ENCODE data around the gene OBSCN.

OBSCN gene

GRCh38 chr1:228375578-228376261 lies 167.9 kb downstream of the OBSCN start:
- no peak for DNase-seq
- H3K36me3 Mint-ChIP-seq (ENCODE audit: insufficient read depth): no peaks in the 10 kb centered on the region
- H3K27me3 Mint-ChIP-seq: peaks cover 21 to 39% of the 10 kb centered on the region in 2 donors
- no peak overlapping the region for H3K4me3 Mint-ChIP-seq
- ATAC-seq (replicated peaks): no peak
- H3K4me1 Mint-ChIP-seq (ENCODE audit: low read depth in 2 of 2): peaks cover 6 to 7% of the 10 kb centered on the region in 2 donors
- no peaks in the 10 kb centered on the region for H3K9me3 Mint-ChIP-seq
- H3K27ac Mint-ChIP-seq: no peak overlapping the region

GRCh38 chr1:228376262-228376628 lies 168.4 kb downstream of the OBSCN start:
- no peaks in the 10 kb centered on the region for H3K36me3 Mint-ChIP-seq (ENCODE audit: insufficient read depth)
- H3K27me3 Mint-ChIP-seq: peaks cover 21 to 39% of the 10 kb centered on the region in 2 donors
- H3K4me1 Mint-ChIP-seq (ENCODE audit: low read depth in 2 of 2): peaks cover 6 to 7% of the 10 kb centered on the region in 2 donors
- DNase-seq: no peak
- no peaks in the 10 kb centered on the region for H3K9me3 Mint-ChIP-seq
- H3K4me3 Mint-ChIP-seq: no peak overlapping the region
- ATAC-seq (replicated peaks): no peak
- no peak overlapping the region for H3K27ac Mint-ChIP-seq

- Mint-ChIP-seq H3K27me3 (peaks cover 21 to 39% of the 10 kb centered on the region in 2 donors), H3K4me3 (peak overlapping the region in 1 of 2 donors; percentile 25), H3K36me3 (ENCODE audit: insufficient read depth) (no peaks in the 10 kb centered on the region), H3K27ac (no peak overlapping the region), H3K4me1 (ENCODE audit: low read depth in 2 of 2) (peaks cover 6 to 7% of the 10 kb centered on the region in 2 donors), H3K9me3 (no peaks in the 10 kb centered on the region)
- no peak for ATAC-seq (replicated peaks)
- DNase-seq: no peak
Observed at GRCh38 chr1:228376651-228377631, 169.1 kb downstream of the OBSCN start.

GRCh38 chr1:228377664-228378089 lies 169.8 kb downstream of the OBSCN start:
- peak overlapping the region in 1 of 2 donors; percentile 25 for H3K4me3 Mint-ChIP-seq
- no peak for ATAC-seq (replicated peaks)
- H3K9me3 Mint-ChIP-seq: no peaks in the 10 kb centered on the region
- peaks cover 21 to 44% of the 10 kb centered on the region in 2 donors for H3K27me3 Mint-ChIP-seq
- H3K36me3 Mint-ChIP-seq (ENCODE audit: insufficient read depth): no peaks in the 10 kb centered on the region
- H3K27ac Mint-ChIP-seq: no peak overlapping the region
- peaks cover 6 to 7% of the 10 kb centered on the region in 2 donors for H3K4me1 Mint-ChIP-seq (ENCODE audit: low read depth in 2 of 2)
- DNase-seq: no peak

GRCh38 chr1:228378090-228378872 lies 170.4 kb downstream of the OBSCN start:
- H3K27ac Mint-ChIP-seq: no peak overlapping the region
- DNase-seq (peak in 2 of 3 experiments; percentile 11 to 14), ATAC-seq (replicated peaks) (peak; percentile 54)
- peak overlapping the region; percentile 84 to 85 for H3K4me3 Mint-ChIP-seq
- H3K36me3 Mint-ChIP-seq (ENCODE audit: insufficient read depth): no peaks in the 10 kb centered on the region
- no peaks in the 10 kb centered on the region for H3K9me3 Mint-ChIP-seq
- peaks cover 23 to 46% of the 10 kb centered on the region in 2 donors for H3K27me3 Mint-ChIP-seq
- peaks cover 6% of the 10 kb centered on the region in 2 donors for H3K4me1 Mint-ChIP-seq (ENCODE audit: low read depth in 2 of 2)

GRCh38 chr1:228378873-228379460 lies 171.1 kb downstream of the OBSCN start:
- DNase-seq: no peak
- no peaks in the 10 kb centered on the region for H3K9me3 Mint-ChIP-seq
- peak overlapping the region; percentile 84 to 85 for H3K4me3 Mint-ChIP-seq
- H3K4me1 Mint-ChIP-seq (ENCODE audit: low read depth in 2 of 2): peaks cover 6% of the 10 kb centered on the region in 2 donors
- no peak for ATAC-seq (replicated peaks)
- no peaks in the 10 kb centered on the region for H3K36me3 Mint-ChIP-seq (ENCODE audit: insufficient read depth)
- H3K27me3 Mint-ChIP-seq: peaks cover 26 to 41% of the 10 kb centered on the region in 2 donors
- H3K27ac Mint-ChIP-seq: peak overlapping the region in 1 of 2 donors; percentile 26

- peaks cover 26 to 40% of the 10 kb centered on the region in 2 donors for H3K27me3 Mint-ChIP-seq
- H3K9me3 Mint-ChIP-seq: no peaks in the 10 kb centered on the region
- peaks cover 6% of the 10 kb centered on the region in 2 donors for H3K4me1 Mint-ChIP-seq (ENCODE audit: low read depth in 2 of 2)
- DNase-seq: no peak
- no peaks in the 10 kb centered on the region for H3K36me3 Mint-ChIP-seq (ENCODE audit: insufficient read depth)
- peak overlapping the region in 1 of 2 donors; percentile 85 for H3K4me3 Mint-ChIP-seq
- H3K27ac Mint-ChIP-seq: no peak overlapping the region
- ATAC-seq (replicated peaks): no peak
Observed at GRCh38 chr1:228379666-228380065, 171.8 kb downstream of the OBSCN start.

- H3K27ac Mint-ChIP-seq: no peak overlapping the region
- no peaks in the 10 kb centered on the region for H3K36me3 Mint-ChIP-seq (ENCODE audit: insufficient read depth)
- H3K4me3 Mint-ChIP-seq: no peak overlapping the region
- no peak for ATAC-seq (replicated peaks)
- peaks cover 26 to 40% of the 10 kb centered on the region in 2 donors for H3K27me3 Mint-ChIP-seq
- peaks cover 6% of the 10 kb centered on the region in 2 donors for H3K4me1 Mint-ChIP-seq (ENCODE audit: low read depth in 2 of 2)
- DNase-seq: no peak
- no peaks in the 10 kb centered on the region for H3K9me3 Mint-ChIP-seq
Observed at GRCh38 chr1:228381356-228381755, 173.5 kb downstream of the OBSCN start.

- H3K4me3 Mint-ChIP-seq: no peak overlapping the region
- ATAC-seq (replicated peaks) (no peak), DNase-seq (no peak)
- H3K27me3 Mint-ChIP-seq: peaks cover 23 to 29% of the 10 kb centered on the region in 2 donors
- H3K27ac Mint-ChIP-seq: no peak overlapping the region
- H3K36me3 Mint-ChIP-seq (ENCODE audit: insufficient read depth): no peaks in the 10 kb centered on the region
- H3K4me1 Mint-ChIP-seq (ENCODE audit: low read depth in 2 of 2): peaks cover 5% of the 10 kb centered on the region in 2 donors
- no peaks in the 10 kb centered on the region for H3K9me3 Mint-ChIP-seq
Observed at GRCh38 chr1:228383773-228384172, 175.9 kb downstream of the OBSCN start.

GRCh38 chr1:228385232-228385631 lies 177.4 kb downstream of the OBSCN start:
- no peaks in the 10 kb centered on the region for H3K36me3 Mint-ChIP-seq (ENCODE audit: insufficient read depth)
- ATAC-seq (replicated peaks): no peak
- DNase-seq: no peak
- H3K4me1 Mint-ChIP-seq (ENCODE audit: low read depth in 2 of 2): no peaks in the 10 kb centered on the region
- peaks cover 8 to 15% of the 10 kb centered on the region in 2 donors for H3K27me3 Mint-ChIP-seq
- H3K27ac Mint-ChIP-seq: no peak overlapping the region
- no peaks in the 10 kb centered on the region for H3K9me3 Mint-ChIP-seq
- H3K4me3 Mint-ChIP-seq: no peak overlapping the region

- ATAC-seq (replicated peaks) (no peak), DNase-seq (no peak)
- Mint-ChIP-seq H3K4me1 (ENCODE audit: low read depth in 2 of 2) (no peaks in the 10 kb centered on the region), H3K9me3 (no peaks in the 10 kb centered on the region), H3K27ac (no peak overlapping the region), H3K4me3 (no peak overlapping the region), H3K27me3 (peaks cover 5 to 12% of the 10 kb centered on the region in 2 donors), H3K36me3 (ENCODE audit: insufficient read depth) (no peaks in the 10 kb centered on the region)
Observed at GRCh38 chr1:228387321-228387720, 179.5 kb downstream of the OBSCN start.

- H3K9me3 Mint-ChIP-seq: no peaks in the 10 kb centered on the region
- ATAC-seq (replicated peaks): no peak
- H3K36me3 Mint-ChIP-seq (ENCODE audit: insufficient read depth): peaks cover 11% of the 10 kb centered on the region
- no peak overlapping the region for H3K4me3 Mint-ChIP-seq
- H3K27ac Mint-ChIP-seq: peak overlapping the region in 1 of 2 donors; percentile 60
- DNase-seq: no peak
- peaks cover 0 to 5% of the 10 kb centered on the region in 2 donors for H3K4me1 Mint-ChIP-seq (ENCODE audit: low read depth in 2 of 2)
- H3K27me3 Mint-ChIP-seq: no peaks in the 10 kb centered on the region
Observed at GRCh38 chr1:228390649-228391048, 182.8 kb downstream of the OBSCN start.
